GM12865 (cell line): ENCODE measurements around the gene TFAP2C.
"Not testable (repeated sequence)": the region's sequence is repeated elsewhere in the genome, so short reads cannot be mapped to it uniquely, and the experiment has no call there.

Experiments used
- DNase-seq: peaks from one replicate; pipeline ENCODE4 v3.0.0; 2010; ENCODE audit warnings: low read depth
- H3K4me3 ChIP-seq: 2 replicates; pipeline ENCODE4 v1.5.1; 2011; ENCODE audit warnings: mild to moderate bottlenecking, low read depth, low read length, control low read depth
- CTCF ChIP-seq: IDR thresholded peaks from 2 replicates; pipeline ENCODE4 v1.5.1; 2011; ENCODE audit warnings: low read length, control low read depth, low read depth, inconsistent platforms; ENCODE audit not compliant: insufficient read depth; ENCODE audit errors: missing control alignments

The TFAP2C gene

GRCh38 chr20:56610098-56610497 is 19.0 kb upstream of the TFAP2C start:
- DNase-seq: no peak
- H3K4me3 ChIP-seq: no peak overlapping the region
- no peak for TF ChIP-seq CTCF

- DNase-seq: no peak
- TF ChIP-seq CTCF: no peak
- no peak overlapping the region for H3K4me3 ChIP-seq
Measured at GRCh38 chr20:56614196-56614595, 14.9 kb upstream of the TFAP2C start.

- DNase-seq: no peak
- H3K4me3 ChIP-seq: no peak overlapping the region
- no peak for TF ChIP-seq CTCF
Measured at GRCh38 chr20:56616716-56617115, 12.4 kb upstream of the TFAP2C start.

GRCh38 chr20:56617489-56617888 is 11.6 kb upstream of the TFAP2C start:
- H3K4me3 ChIP-seq: no peak overlapping the region
- no peak for DNase-seq
- TF ChIP-seq CTCF: no peak

GRCh38 chr20:56621730-56622129 is 7.4 kb upstream of the TFAP2C start:
- H3K4me3 ChIP-seq: no peak overlapping the region
- no peak for TF ChIP-seq CTCF
- DNase-seq: no peak

- DNase-seq, H3K4me3 ChIP-seq: not testable (repeated sequence)
Measured at GRCh38 chr20:56623930-56624329, 5.2 kb upstream of the TFAP2C start.

DNA sequence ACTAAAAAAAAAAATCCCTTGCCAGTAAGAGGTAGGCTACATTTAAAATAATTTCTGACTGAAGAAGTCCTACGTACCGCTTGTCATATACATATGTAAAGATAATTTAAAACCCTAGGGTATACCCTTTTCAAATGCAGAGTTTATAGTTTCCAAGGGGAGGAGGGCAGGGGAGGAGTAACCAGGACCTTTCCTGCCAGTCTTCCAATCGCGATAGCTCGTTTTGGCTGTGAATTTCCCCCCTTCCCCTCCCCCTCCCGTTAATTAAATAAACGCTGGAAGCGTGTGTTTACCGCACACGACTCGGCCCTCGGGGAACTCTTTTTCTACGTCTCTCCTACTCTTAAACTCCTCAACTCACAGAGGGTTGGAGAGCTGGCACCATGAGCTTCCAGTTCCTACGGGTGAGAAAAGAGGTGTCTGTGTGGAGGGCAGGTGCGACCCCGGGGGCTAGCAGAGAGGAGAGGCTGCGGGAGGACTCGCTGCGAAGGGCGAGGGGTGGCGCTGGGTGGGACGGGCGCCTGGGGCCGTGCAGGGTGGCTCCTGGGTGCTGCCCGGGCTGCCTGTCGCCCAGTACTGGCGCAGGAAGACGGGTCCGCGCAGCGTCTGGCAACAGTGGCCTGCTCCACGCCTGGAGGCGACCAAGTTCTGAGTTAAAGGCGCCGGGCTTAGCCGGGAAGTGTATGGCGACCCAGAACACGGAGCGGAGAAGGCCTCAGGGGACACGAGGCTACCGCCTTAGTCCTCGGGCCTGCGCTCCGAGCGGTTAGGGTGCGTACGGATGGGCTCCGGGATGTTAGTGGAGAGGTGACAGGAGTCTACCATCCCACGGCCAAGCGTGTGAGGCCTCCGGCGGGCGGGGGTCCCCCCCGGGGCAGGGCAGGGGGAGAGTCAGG is 4.1 kb upstream of the TFAP2C start:
- TF ChIP-seq CTCF: no peak
- H3K4me3 ChIP-seq: no peak overlapping the region
- no peak for DNase-seq
